ENCODE measurements around the gene TIMM22. TPM values are rescaled to one million over a fixed set of nuclear protein-coding genes. Genes with fewer than 3 reads are reported as not detected.

Gene TIMM22
- total and polyA plus RNA-seq, 2 donors from 2014 or later: 14.6 to 17.3 TPM

DNA sequence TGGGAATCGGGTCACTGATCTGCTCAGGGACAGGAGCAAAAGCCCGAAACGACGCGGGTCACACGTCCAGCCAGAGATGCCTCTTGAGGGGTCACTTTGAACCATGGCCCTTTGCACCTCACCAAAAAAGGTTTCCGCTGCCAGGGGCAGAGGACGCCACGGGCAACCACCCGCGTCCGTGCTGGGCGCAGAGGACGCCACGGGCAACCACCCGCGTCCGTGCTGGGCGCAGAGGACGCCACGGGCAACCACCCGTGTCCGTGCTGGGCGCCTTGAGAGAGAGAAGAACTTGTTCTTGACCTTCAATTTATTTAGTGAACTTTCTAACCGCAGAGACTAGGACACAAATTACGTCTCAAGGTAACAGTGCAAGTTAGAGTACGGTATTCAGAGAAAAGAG is 35.5 kb downstream of the TIMM22 start:
- peak overlapping the region in 1 of 3 donors; percentile 43 for H3K4me3 ChIP-seq (ENCODE audit: low read length in 3 of 3)
- no peaks in the 10 kb centered on the region for H3K9me3 ChIP-seq (ENCODE audit: control insufficient read depth in 2 of 3, insufficient read depth in 1 of 3, low read length in 3 of 3)
- no peaks in the 10 kb centered on the region for H3K27me3 ChIP-seq (ENCODE audit: control insufficient read depth, insufficient read depth, low read length)
- H3K9ac ChIP-seq (ENCODE audit: low read length in 3 of 3): no peak overlapping the region
- FAIRE-seq: no peak
- intact Hi-C loops (cut with DNase I): no loop called here
- peaks cover 0 to 11% (median 0%) of the 10 kb centered on the region in 3 donors for H3K4me1 ChIP-seq (ENCODE audit: control insufficient read depth in 2 of 3, insufficient read depth in 2 of 3, low read depth in 1 of 3, low read length in 3 of 3)
- H3K36me3 ChIP-seq (ENCODE audit: control insufficient read depth in 2 of 3, insufficient read depth in 3 of 3, low read length in 3 of 3): no peaks in the 10 kb centered on the region
- TF ChIP-seq, protein P1, sequence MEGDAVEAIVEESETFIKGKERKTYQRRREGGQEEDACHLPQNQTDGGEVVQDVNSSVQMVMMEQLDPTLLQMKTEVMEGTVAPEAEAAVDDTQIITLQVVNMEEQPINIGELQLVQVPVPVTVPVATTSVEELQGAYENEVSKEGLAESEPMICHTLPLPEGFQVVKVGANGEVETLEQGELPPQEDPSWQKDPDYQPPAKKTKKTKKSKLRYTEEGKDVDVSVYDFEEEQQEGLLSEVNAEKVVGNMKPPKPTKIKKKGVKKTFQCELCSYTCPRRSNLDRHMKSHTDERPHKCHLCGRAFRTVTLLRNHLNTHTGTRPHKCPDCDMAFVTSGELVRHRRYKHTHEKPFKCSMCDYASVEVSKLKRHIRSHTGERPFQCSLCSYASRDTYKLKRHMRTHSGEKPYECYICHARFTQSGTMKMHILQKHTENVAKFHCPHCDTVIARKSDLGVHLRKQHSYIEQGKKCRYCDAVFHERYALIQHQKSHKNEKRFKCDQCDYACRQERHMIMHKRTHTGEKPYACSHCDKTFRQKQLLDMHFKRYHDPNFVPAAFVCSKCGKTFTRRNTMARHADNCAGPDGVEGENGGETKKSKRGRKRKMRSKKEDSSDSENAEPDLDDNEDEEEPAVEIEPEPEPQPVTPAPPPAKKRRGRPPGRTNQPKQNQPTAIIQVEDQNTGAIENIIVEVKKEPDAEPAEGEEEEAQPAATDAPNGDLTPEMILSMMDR (IDR thresholded peaks at IDR 0.05; ENCODE audit: borderline replicate concordance, extremely low read depth, insufficient read depth): no peak
- DNase-seq: no peak
- H3K27ac ChIP-seq (ENCODE audit: low read depth in 2 of 2, low read length in 2 of 2): peak overlapping the region; percentile 43 to 58

DNA sequence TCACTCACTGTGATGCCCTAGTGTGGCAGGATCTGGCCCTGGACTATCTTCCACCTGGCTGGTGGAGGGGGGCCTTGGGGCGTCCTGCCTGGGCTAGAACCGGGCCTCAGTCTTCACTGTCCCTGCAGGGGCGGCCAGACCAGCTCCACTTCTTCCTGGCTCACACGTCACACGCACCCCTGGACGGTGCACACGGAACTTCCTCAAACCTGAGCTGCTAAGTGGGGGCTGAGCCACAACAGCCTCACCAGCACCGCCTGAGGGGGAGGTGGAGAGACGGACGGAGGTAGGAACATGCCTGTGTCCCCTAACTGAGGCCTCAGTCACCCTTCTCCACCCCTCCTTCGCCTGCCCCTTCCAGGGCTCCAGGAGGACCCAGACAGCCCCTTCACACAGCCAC is 36.6 kb downstream of the TIMM22 start:
- Histone ChIP-seq H3K4me3 (ENCODE audit: low read length in 3 of 3) (no peak overlapping the region), H3K27me3 (ENCODE audit: control insufficient read depth, insufficient read depth, low read length) (no peaks in the 10 kb centered on the region), H3K9ac (ENCODE audit: low read length in 3 of 3) (no peak overlapping the region), H3K27ac (ENCODE audit: low read depth in 2 of 2, low read length in 2 of 2) (no peak overlapping the region), H3K36me3 (ENCODE audit: control insufficient read depth in 2 of 3, insufficient read depth in 3 of 3, low read length in 3 of 3) (no peaks in the 10 kb centered on the region), H3K9me3 (ENCODE audit: control insufficient read depth in 2 of 3, insufficient read depth in 1 of 3, low read length in 3 of 3) (no peaks in the 10 kb centered on the region), H3K4me1 (ENCODE audit: control insufficient read depth in 2 of 3, insufficient read depth in 2 of 3, low read depth in 1 of 3, low read length in 3 of 3) (peaks cover 0 to 11% (median 0%) of the 10 kb centered on the region in 3 donors)
- DNase-seq (no peak), FAIRE-seq (no peak)
- TF ChIP-seq, protein P1 (IDR thresholded peaks at IDR 0.05; ENCODE audit: borderline replicate concordance, extremely low read depth, insufficient read depth): no peak
- intact Hi-C loops (cut with DNase I): no loop called here

DNA sequence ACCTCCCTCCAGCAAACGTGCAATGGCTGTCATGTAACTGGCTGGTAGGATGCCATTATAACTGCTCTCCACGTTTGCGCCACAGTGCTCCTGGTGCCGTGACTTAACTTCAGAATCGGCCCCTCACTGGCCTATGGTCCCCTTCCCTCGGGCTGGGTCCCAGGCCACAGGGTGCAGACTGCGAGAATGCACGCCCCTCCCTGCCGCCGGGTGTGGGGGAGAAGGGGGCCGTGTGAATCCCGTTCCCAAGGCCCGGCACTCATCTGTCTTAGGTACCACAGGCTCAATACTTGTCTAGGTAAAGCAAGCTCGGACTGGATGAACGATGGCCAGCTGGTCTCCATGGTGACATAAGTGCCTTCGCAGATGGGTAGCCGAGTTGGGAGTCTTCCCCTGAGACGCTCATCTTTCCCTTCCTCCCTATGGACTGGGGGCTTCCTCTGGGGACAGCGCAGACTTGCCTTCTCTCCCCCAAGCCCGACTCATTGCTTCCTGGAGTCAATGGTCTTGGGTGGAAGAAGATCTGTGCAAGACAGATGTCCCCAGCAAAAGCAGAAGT is 37.8 kb downstream of the TIMM22 start:
- FAIRE-seq: no peak
- no peaks in the 10 kb centered on the region for H3K27me3 ChIP-seq (ENCODE audit: control insufficient read depth, insufficient read depth, low read length)
- no peak overlapping the region for H3K4me3 ChIP-seq (ENCODE audit: low read length in 3 of 3)
- H3K9me3 ChIP-seq (ENCODE audit: control insufficient read depth in 2 of 3, insufficient read depth in 1 of 3, low read length in 3 of 3): no peaks in the 10 kb centered on the region
- intact Hi-C loops (cut with DNase I): no loop called here
- H3K4me1 ChIP-seq (ENCODE audit: control insufficient read depth in 2 of 3, insufficient read depth in 2 of 3, low read depth in 1 of 3, low read length in 3 of 3): peaks cover 0 to 14% (median 0%) of the 10 kb centered on the region in 3 donors
- H3K9ac ChIP-seq (ENCODE audit: low read length in 3 of 3): no peak overlapping the region
- DNase-seq: peak in 1 of 5 donors; percentile 34
- no peaks in the 10 kb centered on the region for H3K36me3 ChIP-seq (ENCODE audit: control insufficient read depth in 2 of 3, insufficient read depth in 3 of 3, low read length in 3 of 3)
- TF ChIP-seq, protein P1 (IDR thresholded peaks at IDR 0.05; ENCODE audit: borderline replicate concordance, extremely low read depth, insufficient read depth): no peak
- no peak overlapping the region for H3K27ac ChIP-seq (ENCODE audit: low read depth in 2 of 2, low read length in 2 of 2)

Measured in kidney (tissue), 14 donors.